ENCODE results near the gene SOX5. TPM values are rescaled to one million over a fixed set of nuclear protein-coding genes. Genes with fewer than 3 reads are reported as not detected.

The SOX5 gene
- polyA plus RNA-seq, 1 of the 3 experiments (the other 2 are of a cell fraction): 0.21 TPM

- no peak for TF ChIP-seq CHD2 (IDR thresholded peaks at IDR 0.05; ENCODE audit: low read length, partially characterized antibody)
Observed at GRCh38 chr12:23931176-23931575, 18.3 kb downstream of the SOX5 start (continued).

DNA sequence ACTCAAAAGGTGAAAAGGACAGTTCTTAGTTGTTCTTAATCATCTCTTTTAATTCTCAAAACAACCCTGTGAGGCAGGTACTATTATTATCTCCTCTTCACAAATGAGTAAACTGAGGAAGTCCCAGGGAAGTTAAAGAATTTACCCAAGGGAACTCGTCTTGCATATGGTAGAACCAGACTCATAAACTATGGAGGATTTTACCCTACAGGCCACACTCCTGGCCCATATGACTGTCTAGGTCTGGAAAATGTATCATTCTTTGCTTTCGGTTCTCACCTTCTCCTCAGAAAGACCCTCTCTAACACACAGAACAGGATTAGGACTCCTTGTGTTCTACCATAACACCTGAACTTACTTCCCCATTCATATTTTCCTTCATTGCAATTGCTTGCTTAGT is 18.9 kb downstream of the SOX5 start:
- Histone ChIP-seq H2AFZ (ENCODE audit: low read depth) (no peak overlapping the region), H3K4me2 (no peak overlapping the region), H3K36me3 (replicated peaks in 1 of 2; ENCODE audit: control insufficient read depth in 1 of 2, insufficient read depth in 2 of 2, low read length in 1 of 2) (no peaks in the 10 kb centered on the region), H3F3A (replicated peaks; ENCODE audit: insufficient read depth) (no peaks in the 10 kb centered on the region), H3K27ac (ENCODE audit: low read depth in 2 of 2, low read length in 1 of 2) (no peak overlapping the region), H3K27me3 (ENCODE audit: insufficient read depth) (no peaks in the 10 kb centered on the region), H3K79me2 (ENCODE audit: insufficient read depth) (no peaks in the 10 kb centered on the region), H3K4me3 (ENCODE audit: low read depth in 2 of 2, low read length in 1 of 2) (no peak overlapping the region), H3K9me3 (no peaks in the 10 kb centered on the region), H3K9ac (no peak overlapping the region), H3K9me2 (no peaks in the 10 kb centered on the region), H4K20me1 (ENCODE audit: insufficient read depth) (no peaks in the 10 kb centered on the region), H3K4me1 (ENCODE audit: control insufficient read depth in 1 of 2, insufficient read depth in 2 of 2, low read depth in 1 of 2, low read length in 1 of 2) (no peaks in the 10 kb centered on the region)
- TF ChIP-seq EP300 (IDR thresholded peaks at IDR 0.05; ENCODE audit: borderline replicate concordance in 1 of 2, low read depth in 1 of 2, low read length in 1 of 2): no peak
- no peak for TF ChIP-seq REST (IDR thresholded peaks at IDR 0.05; ENCODE audit: low read depth, low read length)
- no peak for TF ChIP-seq NRF1 (IDR thresholded peaks at IDR 0.05; ENCODE audit: low read depth, low read length)
- no peak for TF ChIP-seq EZH2phosphoT487 (IDR thresholded peaks at IDR 0.05; ENCODE audit: borderline replicate concordance, low read depth)
- no peak for TF ChIP-seq SIN3A (IDR thresholded peaks at IDR 0.05; ENCODE audit: borderline replicate concordance, low read depth, low read length)
- TF ChIP-seq FOXM1 (IDR thresholded peaks at IDR 0.05; ENCODE audit: low read depth): no peak
- no peak for TF ChIP-seq POLR2AphosphoS5 (IDR thresholded peaks at IDR 0.05; ENCODE audit: low read depth, low read length)
- no peak for TF ChIP-seq SMC3 (IDR thresholded peaks at IDR 0.05; ENCODE audit: low read depth, low read length)
- TF ChIP-seq YY1 (IDR thresholded peaks at IDR 0.05; ENCODE audit: low read depth): no peak
- TF ChIP-seq JUND (IDR thresholded peaks at IDR 0.05): no peak
- no peak for TF ChIP-seq MEF2A (IDR thresholded peaks at IDR 0.05; ENCODE audit: borderline replicate concordance, low read depth)
- TF ChIP-seq USF1 (IDR thresholded peaks at IDR 0.05; ENCODE audit: borderline replicate concordance, low read depth): no peak
- no peak for TF ChIP-seq TEAD4 (IDR thresholded peaks at IDR 0.05; ENCODE audit: borderline replicate concordance, insufficient read depth)
- no peak for TF ChIP-seq CTCF (IDR thresholded peaks at IDR 0.05)
- no peak for TF ChIP-seq PBX3 (IDR thresholded peaks at IDR 0.05)
- TF ChIP-seq RXRA (IDR thresholded peaks at IDR 0.05; ENCODE audit: borderline replicate concordance, low read depth): no peak
- POLR2A ChIA-PET: no interaction called here
- 37% methylated on average over 2 of the region's 2 CpGs for WGBS (ENCODE audit: low lambda C conversion rate)
- CTCF ChIA-PET: interaction anchor here (0.6 to 0.8 kb wide), 2 partner anchors 10 to 14 kb away, joined by 3 to 4 read pairs; no protein-coding TSS in a partner anchor
- no peak for DNase-seq

Data from SK-N-SH (cell line).